NK-92 treated with Interleukin-12 subunit alpha and Interleukin-12 subunit beta, amount 100 ng/mL, for 24 hours (cell line): Measurements from ENCODE around the gene TRAF3.

ENCODE experiments used
- DNase-seq: peaks from one replicate; lab custom pipeline; 2025; lab: John Stamatoyannopoulos, UW

TRAF3 gene

DNA sequence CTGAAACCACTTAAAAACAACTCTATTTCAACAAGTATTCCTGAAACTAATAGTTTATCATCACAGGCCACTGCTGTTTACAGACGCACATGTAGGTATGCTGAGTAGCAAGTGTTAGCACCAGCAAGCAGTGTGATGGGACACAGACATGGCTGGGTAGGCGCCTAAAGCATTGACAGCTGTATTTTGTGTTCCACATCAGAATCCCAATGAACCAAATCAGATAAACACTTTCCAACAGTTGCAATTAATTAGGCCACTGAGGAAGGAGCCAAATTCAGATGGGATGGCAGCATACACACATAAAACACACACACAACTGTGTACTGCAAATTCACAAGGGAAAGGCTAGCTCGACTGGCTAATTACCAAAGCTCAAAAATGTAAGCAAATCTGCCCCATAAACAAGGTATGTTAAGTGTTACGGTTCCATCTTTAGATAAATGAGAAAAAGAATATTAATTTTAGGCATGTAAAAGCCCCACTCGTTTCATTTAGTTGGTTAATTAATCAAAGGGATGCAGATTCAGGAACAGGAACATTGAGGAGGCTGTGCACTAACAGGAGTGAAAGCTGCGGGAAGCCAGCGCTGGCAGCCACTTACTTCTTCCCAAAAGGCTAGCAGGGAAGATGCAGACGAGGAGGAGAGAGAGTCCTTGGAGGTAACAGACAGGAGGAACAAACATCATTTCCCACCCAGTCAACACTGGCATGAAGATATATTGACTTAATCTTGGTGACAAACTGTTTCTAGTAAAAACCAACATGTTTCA lies 178.6 kb downstream of the TRAF3 start:
- DNase-seq: no peak

DNA sequence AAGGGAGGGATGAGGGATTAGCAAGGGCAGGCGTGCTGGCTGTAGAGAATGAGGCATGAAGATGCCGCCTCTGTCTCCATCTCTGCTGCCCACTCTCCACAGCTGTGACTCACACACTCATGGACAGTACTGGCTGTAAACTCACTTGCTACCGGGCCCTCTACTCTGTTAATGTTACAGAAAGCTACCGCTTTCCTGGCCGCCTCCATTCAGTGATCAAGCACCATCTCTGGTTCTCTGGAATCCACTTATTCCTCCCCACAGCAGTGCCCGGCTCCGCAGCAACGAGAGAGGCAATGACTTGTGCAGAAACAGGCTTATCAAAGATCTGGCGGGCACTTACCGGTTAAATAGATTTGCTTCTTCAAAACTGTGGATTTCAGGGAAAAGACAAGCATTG lies 180.0 kb downstream of the TRAF3 start:
- no peak for DNase-seq

DNA sequence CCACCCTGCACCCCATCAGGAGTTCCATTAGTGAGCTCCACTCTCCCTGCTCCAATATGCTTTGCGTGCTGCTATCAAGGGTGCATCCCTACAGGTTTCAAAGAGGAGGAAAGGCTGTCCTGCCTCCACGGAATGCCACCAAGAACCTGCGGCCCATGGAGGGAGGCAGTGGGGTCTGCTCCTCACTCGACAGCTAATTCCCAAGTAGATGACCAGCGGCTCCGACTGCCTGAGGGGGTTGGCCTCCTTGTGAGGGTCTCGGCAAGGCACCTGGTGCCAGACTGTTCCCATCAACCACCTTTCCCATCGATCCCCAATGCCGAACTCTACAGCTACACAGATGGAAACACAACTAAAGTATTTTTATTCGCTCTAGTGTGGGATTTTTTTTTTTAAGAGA lies 181.2 kb downstream of the TRAF3 start:
- DNase-seq: no peak
